ENCODE data around the gene KCNA2.
A peak's percentile ranks its signal among the peaks of the same experiment; 100 is the strongest.

Gene KCNA2

GRCh38 chr1:110601332-110601731 is 4.8 kb downstream of the KCNA2 start:
- DNase-seq = no peak

- no peak for DNase-seq
These were observed 5.4 kb downstream of the KCNA2 start for GRCh38 chr1:110600716-110601115.

- no peak for DNase-seq
These were observed 8.2 kb downstream of the KCNA2 start for GRCh38 chr1:110597966-110598365.

GRCh38 chr1:110596312-110596711 is 9.8 kb downstream of the KCNA2 start:
- DNase-seq = no peak

GRCh38 chr1:110595353-110595710 is 10.8 kb downstream of the KCNA2 start:
- no peak for DNase-seq

GRCh38 chr1:110594456-110595352 is 11.5 kb downstream of the KCNA2 start:
- DNase-seq = no peak

GRCh38 chr1:110593902-110594301 is 12.3 kb downstream of the KCNA2 start:
- DNase-seq = no peak

GRCh38 chr1:110591956-110592355 is 14.2 kb downstream of the KCNA2 start:
- DNase-seq = no peak

- no peak for DNase-seq
These were observed 17.2 kb downstream of the KCNA2 start for GRCh38 chr1:110588991-110589390.

- DNase-seq = no peak
These were observed 17.7 kb downstream of the KCNA2 start for GRCh38 chr1:110588486-110588885.

GRCh38 chr1:110587906-110588305 is 18.3 kb downstream of the KCNA2 start:
- DNase-seq = no peak

GRCh38 chr1:110585481-110585880 is 20.7 kb downstream of the KCNA2 start:
- no peak for DNase-seq

- DNase-seq = no peak
These were observed 22.1 kb downstream of the KCNA2 start for GRCh38 chr1:110584045-110584444.

GRCh38 chr1:110583505-110583904 is 22.7 kb downstream of the KCNA2 start:
- DNase-seq = no peak

- DNase-seq = peak; percentile 28
These were observed 23.8 kb downstream of the KCNA2 start for GRCh38 chr1:110582378-110582777.

- no peak for DNase-seq
These were observed 24.4 kb downstream of the KCNA2 start for GRCh38 chr1:110581682-110582145.

GRCh38 chr1:110580244-110580643 is 25.9 kb downstream of the KCNA2 start:
- DNase-seq = no peak

GRCh38 chr1:110579460-110579859 is 26.7 kb downstream of the KCNA2 start:
- no peak for DNase-seq

- DNase-seq = no peak
These were observed 29.7 kb downstream of the KCNA2 start for GRCh38 chr1:110576441-110576840.

GRCh38 chr1:110573314-110573713 is 32.8 kb downstream of the KCNA2 start:
- no peak for DNase-seq

GRCh38 chr1:110572751-110573150 is 33.4 kb downstream of the KCNA2 start:
- DNase-seq = no peak

- DNase-seq = no peak
These were observed 35.3 kb downstream of the KCNA2 start for GRCh38 chr1:110570901-110571300.

- DNase-seq = no peak
These were observed 35.9 kb downstream of the KCNA2 start for GRCh38 chr1:110570307-110570706.

- no peak for DNase-seq
These were observed 39.3 kb downstream of the KCNA2 start for GRCh38 chr1:110566836-110567235.

- no peak for DNase-seq
These were observed 40.6 kb downstream of the KCNA2 start for GRCh38 chr1:110565565-110565964.
